GM12874 (cell line): Measurements from ENCODE around the gene TLL2.

ENCODE experiments used
- CTCF ChIP-seq: IDR thresholded peaks from 2 replicates; pipeline ENCODE4 v1.5.1; 2011; ENCODE audit warnings: low read depth, mild to moderate bottlenecking, control low read depth, low read length, moderate library complexity; ENCODE audit not compliant: insufficient read depth

TLL2 gene

GRCh38 chr10:96460316-96460715 lies 53.4 kb downstream of the TLL2 start:
- no peak for TF ChIP-seq CTCF

- TF ChIP-seq CTCF: no peak
Observed at GRCh38 chr10:96457341-96457740, 56.4 kb downstream of the TLL2 start.

GRCh38 chr10:96456296-96456840 lies 57.4 kb downstream of the TLL2 start:
- no peak for TF ChIP-seq CTCF

- no peak for TF ChIP-seq CTCF
Observed at GRCh38 chr10:96453856-96454583, 59.7 kb downstream of the TLL2 start.

GRCh38 chr10:96452494-96453153 lies 61.1 kb downstream of the TLL2 start:
- no peak for TF ChIP-seq CTCF

- no peak for TF ChIP-seq CTCF
Observed at GRCh38 chr10:96450529-96451207, 63.1 kb downstream of the TLL2 start.

- TF ChIP-seq CTCF: no peak
Observed at GRCh38 chr10:96448558-96448957, 65.2 kb downstream of the TLL2 start.
